ENCODE results near the gene FAM110C.

FAM110C gene

GRCh38 chr2:40465-40864 is 5.8 kb downstream of the FAM110C start:
- no peak for DNase-seq
- H3K27ac ChIP-seq: no peak overlapping the region
- H3K36me3 ChIP-seq: no peaks in the 10 kb centered on the region
- H3K9me3 ChIP-seq (ENCODE audit: severe bottlenecking): no peaks in the 10 kb centered on the region
- no peak for TF ChIP-seq CTCF (IDR thresholded peaks at IDR 0.05; ENCODE audit: low read depth, low read length)
- peaks cover 70% of the 10 kb centered on the region for H3K27me3 ChIP-seq (ENCODE audit: insufficient read depth, low read depth, severe bottlenecking)
- H3K4me3 ChIP-seq (ENCODE audit: low read depth, low read length): no peak overlapping the region

- no peaks in the 10 kb centered on the region for H3K36me3 ChIP-seq
- H3K27me3 ChIP-seq (ENCODE audit: insufficient read depth, low read depth, severe bottlenecking): peaks cover 60% of the 10 kb centered on the region
- H3K27ac ChIP-seq: no peak overlapping the region
- no peak overlapping the region for H3K4me3 ChIP-seq (ENCODE audit: low read depth, low read length)
- TF ChIP-seq CTCF (IDR thresholded peaks at IDR 0.05; ENCODE audit: low read depth, low read length): no peak
- H3K9me3 ChIP-seq (ENCODE audit: severe bottlenecking): no peaks in the 10 kb centered on the region
- no peak for DNase-seq
Observed at GRCh38 chr2:38155-38554, 8.2 kb downstream of the FAM110C start.

- H3K27me3 ChIP-seq (ENCODE audit: insufficient read depth, low read depth, severe bottlenecking): peaks cover 43% of the 10 kb centered on the region
- TF ChIP-seq CTCF (IDR thresholded peaks at IDR 0.05; ENCODE audit: low read depth, low read length): no peak
- H3K36me3 ChIP-seq: no peaks in the 10 kb centered on the region
- no peak for DNase-seq
- no peak overlapping the region for H3K4me3 ChIP-seq (ENCODE audit: low read depth, low read length)
- no peaks in the 10 kb centered on the region for H3K9me3 ChIP-seq (ENCODE audit: severe bottlenecking)
- H3K27ac ChIP-seq: no peak overlapping the region
Observed at GRCh38 chr2:36318-36717, 10.0 kb downstream of the FAM110C start.

GRCh38 chr2:35852-36251 is 10.5 kb downstream of the FAM110C start:
- Histone ChIP-seq H3K36me3 (no peaks in the 10 kb centered on the region), H3K4me3 (ENCODE audit: low read depth, low read length) (no peak overlapping the region), H3K27ac (no peak overlapping the region), H3K9me3 (ENCODE audit: severe bottlenecking) (no peaks in the 10 kb centered on the region), H3K27me3 (ENCODE audit: insufficient read depth, low read depth, severe bottlenecking) (peaks cover 38% of the 10 kb centered on the region)
- no peak for TF ChIP-seq CTCF (IDR thresholded peaks at IDR 0.05; ENCODE audit: low read depth, low read length)
- DNase-seq: no peak

GRCh38 chr2:33620-34019 is 12.7 kb downstream of the FAM110C start:
- Histone ChIP-seq H3K27ac (no peak overlapping the region), H3K4me3 (ENCODE audit: low read depth, low read length) (no peak overlapping the region), H3K9me3 (ENCODE audit: severe bottlenecking) (no peaks in the 10 kb centered on the region), H3K36me3 (no peaks in the 10 kb centered on the region), H3K27me3 (ENCODE audit: insufficient read depth, low read depth, severe bottlenecking) (peaks cover 21% of the 10 kb centered on the region)
- DNase-seq: no peak
- TF ChIP-seq CTCF (IDR thresholded peaks at IDR 0.05; ENCODE audit: low read depth, low read length): no peak

GRCh38 chr2:32068-32467 is 14.2 kb downstream of the FAM110C start:
- Histone ChIP-seq H3K27ac (no peak overlapping the region), H3K36me3 (no peaks in the 10 kb centered on the region), H3K4me3 (ENCODE audit: low read depth, low read length) (no peak overlapping the region), H3K9me3 (ENCODE audit: severe bottlenecking) (no peaks in the 10 kb centered on the region), H3K27me3 (ENCODE audit: insufficient read depth, low read depth, severe bottlenecking) (peaks cover 14% of the 10 kb centered on the region)
- DNase-seq: no peak
- no peak for TF ChIP-seq CTCF (IDR thresholded peaks at IDR 0.05; ENCODE audit: low read depth, low read length)
